Upper lobe of left lung (tissue), 4 donors: ENCODE results near the gene DCX.

Experiments used
- CTCF ChIP-seq, 6 experiments: fragments of 450-650 bp in 4 of 6; fragments of 200-600 bp in 2 of 6; sonication (generic) in 2 of 6; IDR thresholded peaks; one replicate each; pipeline ENCODE4 v1.5.1; 2016 to 2019; ENCODE audit warnings: antibody characterized with exemption in 6 of 6
- POLR2A ChIP-seq, 4 donors: fragments of 450-650 bp; IDR thresholded peaks; one replicate each; pipeline ENCODE4 v1.5.1; 2016 to 2017; ENCODE audit warnings: antibody characterized with exemption in 4 of 4, mild to moderate bottlenecking in 2 of 4
- POLR2AphosphoS5 ChIP-seq, 2 donors: sonication (generic); formaldehyde crosslinking; IDR thresholded peaks; one replicate each; pipeline ENCODE4 v1.5.1; 2017; ENCODE audit warnings: antibody characterized with exemption in 2 of 2

- no peak for TF ChIP-seq CTCF (IDR thresholded peaks at IDR 0.05)
- TF ChIP-seq POLR2AphosphoS5 (IDR thresholded peaks at IDR 0.05), result no peak
- no peak for TF ChIP-seq POLR2A (IDR thresholded peaks at IDR 0.05)
Observed at GRCh38 chrX:111442791-111443190, 30.8 kb upstream of the DCX start.
